ENCODE data around the gene USP17L13.
"Not testable (repeated sequence)": the region's sequence is repeated elsewhere in the genome, so short reads cannot be mapped to it uniquely, and the experiment has no call there.

USP17L13 gene, protein sequence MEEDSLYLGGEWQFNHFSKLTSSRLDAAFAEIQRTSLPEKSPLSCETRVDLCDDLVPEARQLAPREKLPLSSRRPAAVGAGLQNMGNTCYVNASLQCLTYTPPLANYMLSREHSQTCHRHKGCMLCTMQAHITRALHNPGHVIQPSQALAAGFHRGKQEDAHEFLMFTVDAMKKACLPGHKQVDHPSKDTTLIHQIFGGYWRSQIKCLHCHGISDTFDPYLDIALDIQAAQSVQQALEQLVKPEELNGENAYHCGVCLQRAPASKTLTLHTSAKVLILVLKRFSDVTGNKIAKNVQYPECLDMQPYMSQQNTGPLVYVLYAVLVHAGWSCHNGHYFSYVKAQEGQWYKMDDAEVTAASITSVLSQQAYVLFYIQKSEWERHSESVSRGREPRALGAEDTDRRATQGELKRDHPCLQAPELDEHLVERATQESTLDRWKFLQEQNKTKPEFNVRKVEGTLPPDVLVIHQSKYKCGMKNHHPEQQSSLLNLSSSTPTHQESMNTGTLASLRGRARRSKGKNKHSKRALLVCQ

DNA sequence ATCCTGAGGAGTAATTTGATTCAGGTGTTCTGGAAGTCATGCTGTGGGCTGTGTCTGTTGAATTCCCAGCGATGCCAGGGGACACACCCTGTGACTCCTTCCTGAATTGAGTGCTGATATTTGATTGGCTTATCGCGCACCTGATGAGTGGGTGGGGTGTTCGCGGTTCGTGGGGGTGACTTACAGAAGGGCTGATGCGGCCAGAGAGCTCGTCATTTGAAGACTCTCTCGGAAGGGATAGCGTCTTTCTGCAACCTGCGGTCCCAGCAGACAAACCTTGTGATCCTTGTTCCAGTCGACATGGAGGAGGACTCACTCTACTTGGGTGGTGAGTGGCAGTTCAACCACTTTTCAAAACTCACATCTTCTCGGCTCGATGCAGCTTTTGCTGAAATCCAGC lies at the start of gene USP17L13:
TSS of gene USP17L13 (plus strand) at position 301 of the 400 bp plus-strand sequence. CDS start at position 301, 0 bp downstream.
- not testable (repeated sequence) for DNase-seq (ENCODE audit: low read depth)

DNA sequence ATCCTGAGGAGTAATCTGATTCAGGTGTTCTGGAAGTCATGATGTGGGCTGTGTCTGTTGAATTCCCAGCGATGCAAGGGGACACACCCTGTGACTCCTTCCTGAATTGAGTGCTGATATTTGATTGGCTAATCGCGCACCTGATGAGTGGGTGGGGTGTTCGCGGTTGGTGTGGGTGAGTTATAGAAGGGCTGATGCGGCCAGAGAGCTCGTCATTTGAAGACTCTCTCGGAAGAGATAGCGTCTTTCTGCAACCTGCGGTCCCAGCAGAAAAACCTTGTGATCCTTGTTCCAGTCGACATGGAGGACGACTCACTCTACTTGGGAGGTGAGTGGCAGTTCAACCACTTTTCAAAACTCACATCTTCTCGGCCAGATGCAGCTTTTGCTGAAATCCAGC lies 14.3 kb upstream of the USP17L13 start, which contains the start of gene USP17L10:
TSS of gene USP17L10 (plus strand) at position 301 of the 400 bp plus-strand sequence. CDS start at position 301, 0 bp downstream.
- DNase-seq (ENCODE audit: low read depth): not testable (repeated sequence)

DNA sequence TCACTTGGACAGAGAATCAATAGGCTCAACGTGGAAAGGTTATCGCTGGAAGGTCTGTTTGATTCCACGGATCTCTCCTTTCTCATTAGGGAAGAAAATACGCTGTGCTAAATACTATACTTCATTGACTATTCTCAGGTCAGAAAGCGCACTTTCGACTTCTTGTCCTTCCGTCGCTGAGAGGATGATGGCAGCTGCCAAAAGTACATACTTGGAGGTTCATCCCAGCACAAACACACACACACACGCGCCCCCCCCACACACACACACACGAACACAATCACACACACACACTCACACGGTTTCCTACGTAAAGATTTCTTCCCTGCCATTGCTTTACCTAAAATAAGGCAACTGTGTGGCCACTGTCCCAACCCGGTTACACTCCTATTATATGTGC lies 10.0 kb upstream of the USP17L13 start:
- not testable (repeated sequence) for DNase-seq (ENCODE audit: low read depth)

DNA sequence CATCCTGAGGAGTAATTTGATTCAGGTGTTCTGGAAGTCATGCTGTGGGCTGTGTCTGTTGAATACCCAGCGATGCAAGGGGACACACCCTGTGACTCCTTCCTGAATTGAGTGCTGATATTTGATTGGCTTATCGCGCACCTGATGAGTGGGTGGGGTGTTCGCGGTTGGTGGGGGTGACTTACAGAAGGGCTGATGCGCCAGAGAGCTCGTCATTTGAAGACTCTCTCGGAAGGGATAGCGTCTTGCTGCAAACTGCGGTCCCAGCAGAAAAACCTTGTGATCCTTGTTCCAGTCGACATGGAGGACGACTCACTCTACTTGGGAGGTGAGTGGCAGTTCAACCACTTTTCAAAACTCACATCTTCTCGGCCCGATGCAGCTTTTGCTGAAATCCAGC lies 9.6 kb upstream of the USP17L13 start, which contains the start of gene USP17L11:
TSS of gene USP17L11 (plus strand) at position 301 of the 400 bp plus-strand sequence. CDS start at position 301, 0 bp downstream.
- DNase-seq (ENCODE audit: low read depth): not testable (repeated sequence)

DNA sequence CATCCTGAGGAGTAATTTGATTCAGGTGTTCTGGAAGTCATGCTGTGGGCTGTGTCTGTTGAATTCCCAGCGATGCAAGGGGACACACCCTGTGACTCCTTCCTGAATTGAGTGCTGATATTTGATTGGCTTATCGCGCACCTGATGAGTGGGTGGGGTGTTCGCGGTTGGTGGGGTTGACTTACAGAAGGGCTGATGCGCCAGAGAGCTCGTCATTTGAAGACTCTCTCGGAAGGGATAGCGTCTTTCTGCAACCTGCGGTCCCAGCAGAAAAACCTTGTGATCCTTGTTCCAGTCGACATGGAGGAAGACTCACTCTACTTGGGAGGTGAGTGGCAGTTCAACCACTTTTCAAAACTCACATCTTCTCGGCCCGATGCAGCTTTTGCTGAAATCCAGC lies 4.8 kb upstream of the USP17L13 start, which contains the start of gene USP17L12:
TSS of gene USP17L12 (plus strand) at position 301 of the 400 bp plus-strand sequence. CDS start at position 301, 0 bp downstream.
- not testable (repeated sequence) for DNase-seq (ENCODE audit: low read depth)

DNA sequence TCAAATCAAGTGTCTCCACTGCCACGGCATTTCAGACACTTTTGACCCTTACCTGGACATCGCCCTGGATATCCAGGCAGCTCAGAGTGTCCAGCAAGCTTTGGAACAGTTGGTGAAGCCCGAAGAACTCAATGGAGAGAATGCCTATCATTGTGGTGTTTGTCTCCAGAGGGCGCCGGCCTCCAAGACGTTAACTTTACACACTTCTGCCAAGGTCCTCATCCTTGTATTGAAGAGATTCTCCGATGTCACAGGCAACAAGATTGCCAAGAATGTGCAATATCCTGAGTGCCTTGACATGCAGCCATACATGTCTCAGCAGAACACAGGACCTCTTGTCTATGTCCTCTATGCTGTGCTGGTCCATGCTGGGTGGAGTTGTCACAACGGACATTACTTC lies 5.6 kb downstream of the USP17L13 start:
- not testable (repeated sequence) for DNase-seq (ENCODE audit: low read depth)

DNA sequence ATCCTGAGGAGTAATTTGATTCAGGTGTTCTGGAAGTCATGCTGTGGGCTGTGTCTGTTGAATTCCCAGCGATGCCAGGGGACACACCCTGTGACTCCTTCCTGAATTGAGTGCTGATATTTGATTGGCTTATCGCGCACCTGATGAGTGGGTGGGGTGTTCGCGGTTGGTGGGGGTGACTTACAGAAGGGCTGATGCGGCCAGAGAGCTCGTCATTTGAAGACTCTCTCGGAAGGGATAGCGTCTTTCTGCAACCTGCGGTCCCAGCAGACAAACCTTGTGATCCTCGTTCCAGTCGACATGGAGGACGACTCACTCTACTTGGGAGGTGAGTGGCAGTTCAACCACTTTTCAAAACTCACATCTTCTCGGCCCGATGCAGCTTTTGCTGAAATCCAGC lies 9.4 kb downstream of the USP17L13 start, which contains the start of gene USP17L15:
TSS of gene USP17L15 (plus strand) at position 301 of the 400 bp plus-strand sequence. CDS start at position 301, 0 bp downstream.
- not testable (repeated sequence) for DNase-seq (ENCODE audit: low read depth)

DNA sequence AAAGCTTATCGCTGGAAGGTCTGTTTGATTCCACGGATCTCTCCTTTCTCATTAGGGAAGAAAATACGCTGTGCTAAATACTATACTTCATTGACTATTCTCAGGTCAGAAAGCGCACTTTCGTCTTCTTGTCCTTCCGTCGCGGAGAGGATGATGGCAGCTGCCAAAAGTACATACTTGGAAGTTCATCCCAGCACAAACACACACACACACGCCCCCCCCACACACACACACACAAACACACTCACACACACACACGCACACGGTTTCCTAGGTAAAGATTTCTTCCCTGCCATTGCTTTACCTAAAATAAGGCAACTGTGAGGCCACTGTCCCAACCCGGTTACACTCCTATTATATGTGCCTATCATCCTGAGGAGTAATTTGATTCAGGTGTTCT lies 13.8 kb downstream of the USP17L13 start:
- DNase-seq (ENCODE audit: low read depth): not testable (repeated sequence)

DNA sequence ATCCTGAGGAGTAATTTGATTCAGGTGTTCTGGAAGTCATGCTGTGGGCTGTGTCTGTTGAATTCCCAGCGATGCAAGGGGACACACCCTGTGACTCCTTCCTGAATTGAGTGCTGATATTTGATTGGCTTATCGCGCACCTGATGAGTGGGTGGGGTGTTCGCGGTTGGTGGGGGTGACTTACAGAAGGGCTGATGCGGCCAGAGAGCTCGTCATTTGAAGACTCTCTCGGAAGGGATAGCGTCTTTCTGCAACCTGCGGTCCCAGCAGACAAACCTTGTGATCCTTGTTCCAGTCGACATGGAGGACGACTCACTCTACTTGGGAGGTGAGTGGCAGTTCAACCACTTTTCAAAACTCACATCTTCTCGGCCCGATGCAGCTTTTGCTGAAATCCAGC lies 18.9 kb downstream of the USP17L13 start, which contains the start of gene USP17L17:
TSS of gene USP17L17 (plus strand) at position 301 of the 400 bp plus-strand sequence. CDS start at position 301, 0 bp downstream.
- DNase-seq (ENCODE audit: low read depth): not testable (repeated sequence)

DNA sequence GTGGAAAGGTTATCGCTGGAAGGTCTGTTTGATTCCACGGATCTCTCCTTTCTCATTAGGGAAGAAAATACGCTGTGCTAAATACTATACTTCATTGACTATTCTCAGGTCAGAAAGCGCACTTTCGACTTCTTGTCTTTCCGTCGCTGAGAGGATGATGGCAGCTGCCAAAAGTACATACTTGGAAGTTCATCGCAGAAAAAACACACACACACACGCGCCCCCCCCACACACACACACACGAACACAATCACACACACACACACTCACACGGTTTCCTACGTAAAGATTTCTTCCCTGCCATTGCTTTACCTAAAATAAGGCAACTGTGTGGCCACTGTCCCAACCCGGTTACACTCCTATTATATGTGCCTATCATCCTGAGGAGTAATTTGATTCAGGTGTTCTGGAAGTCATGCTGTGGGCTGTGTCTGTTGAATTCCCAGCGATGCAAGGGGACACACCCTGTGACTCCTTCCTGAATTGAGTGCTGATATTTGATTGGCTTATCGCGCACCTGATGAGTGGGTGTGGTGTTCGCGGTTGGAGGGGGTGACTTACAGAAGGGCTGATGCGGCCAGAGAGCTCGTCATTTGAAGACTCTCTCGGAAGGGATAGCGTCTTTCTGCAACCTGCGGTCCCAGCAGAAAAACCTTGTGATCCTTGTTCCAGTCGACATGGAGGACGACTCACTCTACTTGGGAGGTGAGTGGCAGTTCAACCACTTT lies 23.4 kb downstream of the USP17L13 start, which contains the start of gene USP17L18:
TSS of gene USP17L18 (plus strand) at position 678 of the 728 bp plus-strand sequence. CDS start at position 678, 0 bp downstream.
- not testable (repeated sequence) for DNase-seq (ENCODE audit: low read depth)

DNA sequence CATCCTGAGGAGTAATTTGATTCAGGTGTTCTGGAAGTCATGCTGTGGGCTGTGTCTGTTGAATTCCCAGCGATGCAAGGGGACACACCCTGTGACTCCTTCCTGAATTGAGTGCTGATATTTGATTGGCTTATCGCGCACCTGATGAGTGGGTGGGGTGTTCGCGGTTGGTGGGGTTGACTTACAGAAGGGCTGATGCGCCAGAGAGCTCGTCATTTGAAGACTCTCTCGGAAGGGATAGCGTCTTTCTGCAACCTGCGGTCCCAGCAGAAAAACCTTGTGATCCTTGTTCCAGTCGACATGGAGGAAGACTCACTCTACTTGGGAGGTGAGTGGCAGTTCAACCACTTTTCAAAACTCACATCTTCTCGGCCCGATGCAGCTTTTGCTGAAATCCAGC lies 28.4 kb downstream of the USP17L13 start, which contains the start of gene USP17L19:
TSS of gene USP17L19 (plus strand) at position 301 of the 400 bp plus-strand sequence. CDS start at position 301, 0 bp downstream.
- DNase-seq (ENCODE audit: low read depth): not testable (repeated sequence)

DNA sequence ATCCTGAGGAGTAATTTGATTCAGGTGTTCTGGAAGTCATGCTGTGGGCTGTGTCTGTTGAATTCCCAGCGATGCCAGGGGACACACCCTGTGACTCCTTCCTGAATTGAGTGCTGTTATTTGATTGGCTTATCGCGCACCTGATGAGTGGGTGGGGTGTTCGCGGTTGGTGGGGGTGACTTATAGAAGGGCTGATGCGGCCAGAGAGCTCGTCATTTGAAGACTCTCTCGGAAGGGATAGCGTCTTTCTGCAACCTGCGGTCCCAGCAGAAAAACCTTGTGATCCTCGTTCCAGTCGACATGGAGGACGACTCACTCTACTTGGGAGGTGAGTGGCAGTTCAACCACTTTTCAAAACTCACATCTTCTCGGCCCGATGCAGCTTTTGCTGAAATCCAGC lies 33.1 kb downstream of the USP17L13 start, which contains the start of gene USP17L20:
TSS of gene USP17L20 (plus strand) at position 301 of the 400 bp plus-strand sequence. CDS start at position 301, 0 bp downstream.
- DNase-seq (ENCODE audit: low read depth): not testable (repeated sequence)

DNA sequence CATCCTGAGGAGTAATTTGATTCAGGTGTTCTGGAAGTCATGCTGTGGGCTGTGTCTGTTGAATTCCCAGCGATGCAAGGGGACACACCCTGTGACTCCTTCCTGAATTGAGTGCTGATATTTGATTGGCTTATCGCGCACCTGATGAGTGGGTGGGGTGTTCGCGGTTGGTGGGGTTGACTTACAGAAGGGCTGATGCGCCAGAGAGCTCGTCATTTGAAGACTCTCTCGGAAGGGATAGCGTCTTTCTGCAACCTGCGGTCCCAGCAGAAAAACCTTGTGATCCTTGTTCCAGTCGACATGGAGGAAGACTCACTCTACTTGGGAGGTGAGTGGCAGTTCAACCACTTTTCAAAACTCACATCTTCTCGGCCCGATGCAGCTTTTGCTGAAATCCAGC lies 37.9 kb downstream of the USP17L13 start, which contains the start of gene USP17L21:
TSS of gene USP17L21 (plus strand) at position 301 of the 400 bp plus-strand sequence. CDS start at position 301, 0 bp downstream.
- not testable (repeated sequence) for DNase-seq (ENCODE audit: low read depth)

DNA sequence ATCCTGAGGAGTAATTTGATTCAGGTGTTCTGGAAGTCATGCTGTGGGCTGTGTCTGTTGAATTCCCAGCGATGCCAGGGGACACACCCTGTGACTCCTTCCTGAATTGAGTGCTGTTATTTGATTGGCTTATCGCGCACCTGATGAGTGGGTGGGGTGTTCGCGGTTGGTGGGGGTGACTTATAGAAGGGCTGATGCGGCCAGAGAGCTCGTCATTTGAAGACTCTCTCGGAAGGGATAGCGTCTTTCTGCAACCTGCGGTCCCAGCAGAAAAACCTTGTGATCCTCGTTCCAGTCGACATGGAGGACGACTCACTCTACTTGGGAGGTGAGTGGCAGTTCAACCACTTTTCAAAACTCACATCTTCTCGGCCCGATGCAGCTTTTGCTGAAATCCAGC lies 42.6 kb downstream of the USP17L13 start, which contains the start of gene USP17L22:
TSS of gene USP17L22 (plus strand) at position 301 of the 400 bp plus-strand sequence. CDS start at position 301, 0 bp downstream.
- DNase-seq (ENCODE audit: low read depth): not testable (repeated sequence)

DNA sequence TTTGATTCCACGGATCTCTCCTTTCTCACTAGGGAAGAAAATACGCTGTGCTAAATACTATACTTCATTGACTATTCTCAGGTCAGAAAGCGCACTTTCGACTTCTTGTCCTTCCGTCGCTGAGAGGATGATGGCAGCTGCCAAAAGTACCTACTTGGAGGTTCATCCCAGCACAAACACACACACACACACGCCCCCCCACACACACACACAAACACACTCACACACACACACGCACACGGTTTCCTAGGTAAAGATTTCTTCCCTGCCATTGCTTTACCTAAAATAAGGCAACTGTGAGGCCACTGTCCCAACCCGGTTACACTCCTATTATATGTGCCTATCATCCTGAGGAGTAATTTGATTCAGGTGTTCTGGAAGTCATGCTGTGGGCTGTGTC lies 47.0 kb downstream of the USP17L13 start:
- not testable (repeated sequence) for DNase-seq (ENCODE audit: low read depth)

All from activated T-cell treated with anti-CD3 and anti-CD28 coated beads for 24 hours (primary cell).